ENCODE results near the gene ARHGAP24.

ARHGAP24 gene

DNA sequence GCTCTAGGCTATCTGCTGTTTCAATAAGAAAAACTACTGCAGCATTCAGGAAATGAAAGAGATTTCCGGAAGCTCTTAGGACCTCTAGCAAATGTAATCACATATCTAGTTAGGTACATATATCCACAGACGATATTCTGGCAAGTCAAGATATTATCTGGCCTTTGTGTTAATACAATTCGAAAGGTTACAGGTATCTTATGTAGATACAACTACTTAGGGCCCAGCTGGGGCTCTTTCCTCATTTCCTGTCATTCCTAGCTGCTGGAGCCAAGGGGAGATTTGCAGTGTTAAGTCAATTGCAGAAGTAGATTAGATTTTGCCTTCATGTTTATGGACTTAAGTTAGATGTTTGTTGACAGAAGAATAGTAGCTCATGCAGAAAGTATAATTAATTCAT is 299.5 kb downstream of the ARHGAP24 start:
- FAIRE-seq (no peak), DNase-seq (ENCODE audit: low spot score) (no peak)

DNA sequence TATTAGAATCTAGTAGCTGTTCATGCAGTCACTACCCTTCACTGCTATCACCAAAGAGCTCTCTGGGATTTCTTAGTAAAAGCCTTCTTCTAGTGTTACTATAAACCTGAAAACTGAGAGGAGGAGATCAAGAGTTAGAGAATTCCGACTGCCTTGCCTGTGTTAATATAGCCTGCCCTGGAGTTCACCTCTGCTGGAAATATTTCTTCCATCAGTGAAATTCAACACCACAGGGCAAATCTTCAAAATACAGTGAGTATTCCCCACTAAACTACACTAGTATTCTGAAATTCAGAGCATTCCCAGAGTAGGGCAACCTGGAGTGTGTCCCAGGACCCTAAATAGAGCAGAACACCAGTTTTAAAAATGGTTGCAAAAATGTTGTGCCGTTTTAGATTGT is 301.1 kb downstream of the ARHGAP24 start:
- DNase-seq (ENCODE audit: low spot score): no peak
- no peak for FAIRE-seq

DNA sequence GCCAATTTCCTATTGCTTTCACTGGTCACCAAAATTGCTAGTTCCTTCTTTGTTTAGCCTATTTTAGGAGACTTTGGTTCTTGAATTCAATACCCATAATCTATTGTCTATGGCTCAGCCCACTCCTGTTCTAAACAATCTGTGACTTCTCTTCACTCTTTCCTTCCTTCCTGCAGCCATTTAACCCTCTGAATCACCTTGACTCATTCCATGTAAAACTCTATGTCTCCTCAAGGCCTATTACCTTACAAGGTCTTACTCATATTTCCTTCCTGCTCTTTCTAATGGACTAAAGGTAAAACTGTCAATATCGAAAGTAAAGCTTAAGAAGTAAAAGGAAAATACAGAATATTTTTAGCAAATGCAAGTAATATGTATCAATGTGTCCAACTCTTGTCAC is 301.6 kb downstream of the ARHGAP24 start:
- DNase-seq (ENCODE audit: low spot score) (no peak), FAIRE-seq (no peak)

DNA sequence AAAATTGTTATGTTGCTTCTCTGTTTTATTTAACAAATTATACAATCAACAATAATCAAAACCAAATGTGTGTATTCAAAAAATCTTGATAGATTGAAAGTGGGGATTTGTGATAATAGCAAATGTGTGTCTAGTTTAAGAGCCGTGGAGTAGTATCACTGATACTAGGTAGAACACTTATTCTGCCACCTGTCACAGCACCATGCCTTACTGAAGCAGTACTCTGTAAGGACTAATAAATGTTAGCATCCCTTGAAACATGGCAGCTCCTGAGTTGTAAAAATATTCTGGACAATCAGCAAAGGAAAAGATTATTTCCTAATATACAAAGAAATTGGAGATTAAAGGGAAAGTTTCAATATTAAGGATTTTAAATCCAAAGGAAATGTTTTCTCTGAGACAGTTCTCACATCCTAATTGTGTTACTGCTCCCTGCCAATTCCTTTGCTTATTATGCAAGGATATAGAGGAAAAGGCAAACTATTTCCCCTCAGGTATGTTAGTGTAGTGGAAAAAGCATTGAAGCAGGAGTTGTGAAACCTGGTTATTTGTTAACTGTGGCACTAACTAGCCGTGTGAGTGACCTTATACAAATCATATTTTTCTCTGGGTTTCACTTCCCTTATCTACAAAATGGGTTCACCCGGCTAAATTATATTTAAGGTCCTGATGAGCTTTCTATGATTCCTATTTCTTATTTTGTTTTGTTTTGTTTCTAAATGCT is 303.1 kb downstream of the ARHGAP24 start:
- DNase-seq (ENCODE audit: low spot score) (no peak), FAIRE-seq (no peak)

DNA sequence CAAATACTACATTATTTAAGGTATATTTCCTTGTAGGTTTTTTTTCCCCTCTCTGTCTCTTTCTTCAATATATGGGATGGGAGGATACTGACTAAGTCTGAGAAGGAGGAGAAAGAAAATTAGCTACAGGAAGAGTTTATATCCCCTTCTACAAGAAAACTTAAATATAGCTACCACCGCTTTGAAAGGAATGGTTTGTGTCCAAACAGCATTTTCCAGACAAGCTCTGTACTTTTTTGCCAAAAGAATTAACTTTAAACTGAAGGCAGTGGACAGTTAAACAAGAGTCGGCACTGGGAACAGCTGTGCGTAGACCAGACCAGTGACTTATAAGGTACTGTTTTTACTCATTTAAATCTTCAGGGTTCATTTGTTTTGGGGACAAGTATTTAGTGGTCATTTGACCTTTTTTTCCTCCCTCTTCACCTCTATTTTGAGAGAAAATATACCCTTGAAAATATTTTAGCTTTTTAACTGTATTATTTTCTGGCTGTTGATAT is 303.7 kb downstream of the ARHGAP24 start:
- DNase-seq (ENCODE audit: low spot score) (no peak), FAIRE-seq (no peak)

DNA sequence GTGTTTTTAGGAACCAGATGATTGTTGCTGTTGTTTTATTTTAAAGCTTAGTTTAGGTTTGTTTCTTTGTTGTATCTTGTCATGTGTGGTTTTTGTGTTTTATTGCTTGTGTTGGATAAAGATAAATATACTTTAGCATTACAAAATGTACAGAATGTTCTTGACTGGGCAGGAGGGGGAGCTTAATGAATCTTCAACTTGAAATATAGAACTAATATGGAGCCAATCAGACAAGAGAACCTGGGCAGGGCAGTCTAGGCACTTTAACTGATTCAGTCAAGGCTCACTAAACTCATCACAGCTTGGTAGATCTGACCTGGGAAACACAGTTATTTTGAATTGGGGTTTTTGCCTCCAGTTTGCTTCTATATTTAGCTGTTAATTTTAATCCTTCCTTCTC is 304.2 kb downstream of the ARHGAP24 start:
- DNase-seq (ENCODE audit: low spot score) (no peak), FAIRE-seq (no peak)

DNA sequence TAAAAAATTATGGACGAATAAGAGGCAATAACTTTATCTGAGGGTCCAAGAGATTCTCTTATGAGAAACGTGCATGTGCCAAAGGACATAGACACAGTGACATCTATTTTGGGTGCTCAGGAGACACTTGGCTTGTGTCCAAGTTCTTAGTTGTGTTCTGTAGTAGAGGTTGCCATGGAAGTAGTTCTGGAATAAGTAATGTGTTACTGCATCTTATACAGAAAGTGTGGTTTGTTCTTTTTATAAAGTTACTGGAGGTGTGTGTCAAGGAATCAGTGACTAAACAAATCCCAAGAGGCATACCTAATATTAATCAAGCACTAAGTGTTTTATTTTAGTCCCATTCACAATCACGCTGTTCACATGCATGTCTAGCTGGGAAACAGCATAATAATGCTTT is 305.7 kb downstream of the ARHGAP24 start:
- no peak for FAIRE-seq
- no peak for DNase-seq (ENCODE audit: low spot score)

DNA sequence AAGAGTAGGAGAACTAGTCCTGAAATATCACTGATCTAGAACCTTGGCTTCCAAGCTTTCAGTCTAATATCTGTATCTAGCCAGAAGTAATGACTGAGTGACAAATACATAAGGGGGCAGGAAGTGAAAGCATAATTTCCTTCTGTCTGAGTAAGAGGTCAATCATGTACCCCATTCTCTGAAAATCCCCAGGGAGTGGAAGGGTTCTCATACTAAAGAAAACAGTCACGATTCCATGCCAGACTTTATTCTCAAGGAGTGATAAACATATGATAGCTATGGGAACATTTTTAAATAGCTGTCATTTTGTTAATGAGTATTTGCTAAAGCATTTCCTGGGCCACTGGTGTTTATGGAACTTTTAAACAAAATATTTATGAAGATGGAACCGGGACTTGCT is 308.5 kb downstream of the ARHGAP24 start:
- no peak for DNase-seq (ENCODE audit: low spot score)
- FAIRE-seq: no peak

DNA sequence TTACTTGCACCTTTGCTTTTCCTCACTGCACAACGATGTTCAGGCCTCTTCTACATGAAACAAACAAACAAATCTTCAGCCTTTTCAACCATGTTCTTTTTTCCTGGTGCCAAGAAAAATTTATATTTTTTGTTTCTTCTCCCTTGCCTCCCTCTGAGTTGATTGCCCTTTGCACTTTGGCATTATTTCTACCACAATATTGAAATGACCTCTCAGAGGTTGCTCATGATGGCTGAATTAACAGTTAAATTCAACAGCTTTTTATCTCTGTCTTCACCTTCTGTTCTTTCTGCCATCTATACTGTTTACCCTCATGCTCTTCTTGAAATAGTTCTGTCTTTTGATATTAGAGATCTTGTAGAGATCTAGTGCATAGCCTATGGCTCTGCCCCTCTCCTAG is 308.9 kb downstream of the ARHGAP24 start:
- no peak for DNase-seq (ENCODE audit: low spot score)
- no peak for FAIRE-seq

DNA sequence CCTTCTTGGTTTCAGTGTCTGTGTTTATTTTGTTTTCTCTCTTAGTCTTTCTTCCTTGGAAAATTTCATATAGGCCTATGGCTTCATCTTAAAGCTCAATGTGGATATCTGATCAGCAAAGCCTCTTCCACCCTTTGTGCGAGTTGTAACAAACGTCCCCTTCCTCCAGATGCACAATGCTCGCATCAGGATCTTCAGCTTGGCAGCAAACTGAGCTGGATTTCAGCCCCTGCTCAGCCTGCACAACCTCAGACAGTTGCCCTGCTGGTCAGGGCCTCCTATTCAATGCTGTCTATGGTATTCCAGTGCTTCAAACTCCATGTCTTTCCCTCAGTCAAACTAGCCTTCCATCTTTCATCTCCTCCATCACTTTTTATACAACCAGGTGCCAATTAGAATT is 309.4 kb downstream of the ARHGAP24 start:
- DNase-seq (ENCODE audit: low spot score): no peak
- no peak for FAIRE-seq

DNA sequence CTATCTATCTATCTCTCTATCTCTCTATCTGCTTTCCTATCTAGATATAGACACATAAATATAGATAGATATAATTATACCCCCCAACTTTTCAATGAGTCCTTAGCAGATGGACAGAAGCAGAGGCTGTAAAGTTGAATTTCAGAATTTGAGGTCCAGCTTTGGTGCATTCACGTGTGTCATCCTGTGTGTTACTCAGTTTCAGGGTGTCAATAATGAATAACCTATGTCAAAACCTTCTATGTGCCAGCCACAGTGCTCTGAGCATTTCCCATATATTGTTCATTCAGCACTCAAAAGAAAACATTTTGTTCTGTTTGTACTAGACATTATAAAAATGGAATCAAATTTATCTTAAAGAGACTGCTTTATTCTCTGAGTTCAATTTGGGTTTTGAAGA is 310.0 kb downstream of the ARHGAP24 start:
- FAIRE-seq (no peak), DNase-seq (ENCODE audit: low spot score) (no peak)

DNA sequence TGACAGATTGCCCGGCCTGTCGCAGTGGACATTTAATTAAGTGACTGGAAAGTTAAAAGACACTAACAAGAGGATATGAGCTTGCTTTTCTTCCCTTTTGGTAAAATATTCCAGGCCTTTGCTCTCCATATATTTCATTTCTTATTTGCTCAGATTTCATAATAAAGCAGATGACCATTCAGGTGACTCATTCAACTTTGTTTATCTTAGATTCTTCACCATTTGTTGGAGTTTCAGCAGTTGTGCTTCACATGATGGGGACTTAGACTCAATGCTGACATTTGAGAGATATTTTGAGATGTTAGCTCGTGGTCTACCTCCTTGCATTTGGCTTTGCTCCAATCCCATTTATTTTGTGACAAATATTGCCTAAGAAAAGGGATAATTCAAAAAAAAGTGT is 312.2 kb downstream of the ARHGAP24 start:
- no peak for DNase-seq (ENCODE audit: low spot score)
- no peak for FAIRE-seq

DNA sequence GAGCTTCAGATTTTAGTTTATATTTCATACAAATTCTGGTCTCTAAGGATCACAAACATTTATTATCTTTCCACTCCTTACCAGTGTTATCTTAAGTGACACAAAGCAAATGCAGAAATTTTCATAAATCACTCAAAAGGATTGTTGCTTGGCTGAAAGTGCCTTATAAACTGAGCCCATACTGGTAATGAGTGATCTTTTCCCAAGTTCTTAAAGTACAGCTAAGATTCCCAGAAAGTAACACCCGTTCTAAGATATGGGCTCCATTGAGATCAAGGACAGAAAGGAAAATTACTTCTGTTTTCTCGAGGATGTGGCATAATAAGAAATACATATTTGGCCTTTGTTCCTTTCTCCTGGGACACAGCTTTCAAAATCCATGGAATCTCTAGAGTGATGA is 313.7 kb downstream of the ARHGAP24 start:
- FAIRE-seq (no peak), DNase-seq (ENCODE audit: low spot score) (no peak)

DNA sequence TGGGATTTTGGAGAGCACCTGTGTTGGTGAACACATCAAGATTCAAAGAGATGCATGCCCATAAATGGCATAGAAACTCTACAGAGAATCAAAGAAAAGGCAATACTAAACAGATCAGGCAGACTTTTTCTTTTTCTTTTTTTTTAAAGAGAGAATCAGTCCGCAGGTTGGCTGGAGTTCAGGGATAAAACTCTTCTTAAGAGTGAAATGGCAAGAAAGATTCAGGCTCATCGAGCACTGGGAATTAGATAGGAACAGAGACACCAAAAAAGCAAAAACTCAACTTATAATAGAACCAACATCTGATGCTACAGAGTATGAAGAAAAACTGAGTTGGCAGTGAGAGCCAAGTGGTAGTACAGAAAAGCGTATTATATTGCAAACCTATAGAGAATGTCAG is 314.3 kb downstream of the ARHGAP24 start:
- FAIRE-seq: no peak
- DNase-seq (ENCODE audit: low spot score): no peak

DNA sequence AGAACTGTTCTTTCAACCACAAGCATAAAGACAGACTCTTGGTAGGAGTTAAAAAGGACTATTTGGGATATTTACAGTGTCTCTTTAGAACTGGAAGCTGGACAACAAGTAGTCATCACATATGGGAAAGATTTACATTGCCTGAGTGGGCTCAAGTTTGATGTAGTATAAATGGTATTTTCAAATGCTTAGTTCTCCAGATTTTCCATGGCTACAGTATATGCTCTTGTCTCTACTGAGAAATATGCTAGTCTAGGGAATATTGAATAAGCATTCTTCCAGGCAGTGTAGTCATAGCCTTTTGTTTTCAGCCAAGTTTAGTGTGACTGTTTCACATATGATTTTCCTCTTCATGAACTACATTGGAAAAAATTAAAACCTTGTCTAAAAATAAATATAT is 315.6 kb downstream of the ARHGAP24 start:
- no peak for DNase-seq (ENCODE audit: low spot score)
- FAIRE-seq: no peak

DNA sequence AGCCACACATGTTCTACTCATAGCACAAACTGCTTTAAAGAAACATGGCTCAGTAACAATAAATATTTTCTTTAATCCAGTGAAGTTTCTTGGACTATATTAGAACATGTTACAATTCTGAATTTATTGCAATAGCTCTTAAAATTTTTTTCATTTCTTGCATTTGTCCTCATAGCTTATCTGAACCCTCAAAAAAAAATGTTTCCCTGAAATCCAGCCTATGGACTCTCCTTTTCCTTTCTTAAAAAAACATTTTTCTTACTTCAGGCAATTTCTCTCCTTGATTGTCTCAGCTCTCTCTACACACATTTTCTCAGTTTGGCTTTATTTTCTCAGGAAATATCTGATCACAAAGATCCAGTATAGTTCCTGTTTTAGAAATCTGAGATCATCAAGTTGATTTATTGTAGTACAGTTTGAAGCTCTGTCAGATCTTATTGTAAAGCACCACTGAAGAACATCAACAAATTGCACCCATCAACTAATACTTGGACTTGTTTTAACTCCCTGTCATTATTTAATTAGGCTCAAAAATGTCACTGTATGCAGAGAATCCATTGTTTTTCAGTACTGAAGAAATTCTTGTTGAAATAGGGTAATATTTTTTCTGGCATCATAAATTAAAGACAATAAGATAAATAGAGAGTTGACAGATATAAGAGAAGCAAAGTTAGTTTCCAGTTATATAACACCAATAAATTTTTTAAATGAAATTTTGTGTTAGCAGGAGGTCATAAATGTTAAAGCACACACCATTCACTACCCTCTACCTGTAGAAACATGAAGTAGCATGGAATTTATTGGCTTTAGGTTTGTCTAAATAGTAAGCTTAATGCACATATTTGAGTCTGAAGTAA is 317.7 kb downstream of the ARHGAP24 start:
- no peak for FAIRE-seq

DNA sequence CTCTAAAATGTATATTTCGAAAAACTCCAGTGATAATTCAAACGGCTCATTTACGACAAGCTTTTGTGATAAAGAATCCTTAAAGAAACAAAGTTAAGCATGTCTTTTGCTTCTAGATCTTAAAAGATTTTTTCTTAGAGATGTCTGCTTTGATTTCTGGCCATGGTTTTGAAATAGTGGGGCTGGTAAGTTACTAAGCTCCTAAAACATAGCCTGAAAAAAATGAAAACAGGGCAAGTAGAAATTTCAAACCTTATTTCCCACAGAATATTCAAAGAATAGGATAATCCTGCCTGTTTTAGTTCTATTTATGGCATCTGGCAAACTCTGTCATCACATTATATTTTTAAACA is 318.3 kb downstream of the ARHGAP24 start:
- FAIRE-seq: no peak

More for the DNA sequence above, 317.7 kb downstream of the ARHGAP24 start:
- DNase-seq (ENCODE audit: low spot score): no peak

DNA sequence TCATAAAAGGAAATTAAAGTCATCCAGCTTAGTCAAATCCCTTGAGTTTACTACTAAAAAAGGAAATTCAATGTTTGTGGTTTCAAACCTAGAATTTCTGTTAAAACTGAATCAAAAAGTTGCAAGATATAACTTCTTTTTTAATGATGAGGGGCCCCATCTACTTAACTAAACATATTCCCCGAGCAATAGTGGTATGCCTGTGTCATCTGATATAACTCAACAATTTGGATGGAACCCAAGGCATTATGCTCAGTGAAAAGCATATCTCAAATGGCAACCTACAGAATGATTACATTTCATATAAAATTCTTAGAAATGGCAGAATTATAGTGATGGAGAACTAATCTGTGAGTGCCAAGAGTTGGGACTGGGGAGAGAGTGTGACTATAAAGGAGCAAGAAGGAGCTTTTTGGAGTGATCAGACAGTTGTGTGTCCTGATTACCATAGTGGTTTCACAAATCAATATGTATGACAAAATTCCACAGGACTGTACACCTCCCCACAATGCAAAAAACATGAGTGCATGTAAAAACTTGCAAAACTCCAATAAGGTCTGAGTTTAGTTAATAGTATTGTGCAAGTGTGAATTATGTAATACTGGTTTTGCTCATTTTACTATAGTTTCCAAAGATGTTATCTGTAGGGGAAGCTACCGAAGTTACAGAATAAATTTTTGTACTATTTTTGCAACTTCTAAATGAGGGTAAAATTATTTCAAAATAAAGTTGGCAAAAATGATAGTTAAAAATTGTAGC is 323.2 kb downstream of the ARHGAP24 start:
- DNase-seq (ENCODE audit: low spot score) (no peak), FAIRE-seq (no peak)

More for the DNA sequence above, 318.3 kb downstream of the ARHGAP24 start:
- DNase-seq (ENCODE audit: low spot score): no peak

DNA sequence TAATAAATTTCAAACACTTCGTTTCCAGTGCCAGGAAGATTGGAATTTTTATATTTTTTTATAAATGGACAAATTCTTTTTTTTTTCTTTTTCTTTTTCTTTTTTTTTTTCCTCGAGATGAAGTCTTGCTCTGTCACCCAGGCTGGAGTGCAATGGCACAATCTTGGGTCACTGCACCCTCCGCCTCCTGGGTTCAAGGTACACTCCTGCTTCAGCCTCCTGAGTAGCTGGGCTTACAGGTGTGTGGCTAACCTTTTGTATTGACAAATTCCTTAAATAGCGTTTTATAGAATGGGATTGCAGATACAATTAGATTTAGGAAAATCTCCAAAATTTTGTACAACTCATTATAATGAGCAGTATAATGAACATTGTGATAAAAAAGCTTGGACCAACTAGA is 328.9 kb downstream of the ARHGAP24 start:
- FAIRE-seq (no peak), DNase-seq (ENCODE audit: low spot score) (no peak)

DNA sequence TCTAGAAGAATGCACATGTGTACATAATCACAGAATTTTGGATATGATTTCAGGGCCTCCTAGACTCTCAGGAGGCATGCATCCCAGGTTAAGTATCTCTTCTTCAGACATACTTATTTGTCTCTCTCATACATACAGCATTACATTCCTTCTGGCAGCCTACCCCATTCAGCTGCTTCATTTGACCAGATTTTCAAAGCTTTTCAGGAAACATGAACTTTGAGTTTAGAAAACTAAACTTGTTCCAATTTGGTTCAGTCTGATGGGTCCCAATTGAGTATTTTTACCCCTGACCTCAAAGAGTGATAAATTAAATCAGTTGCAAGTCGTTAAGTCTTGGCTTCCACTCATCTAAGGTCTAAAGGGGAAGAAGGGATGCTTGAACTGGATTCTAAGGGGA is 330.9 kb downstream of the ARHGAP24 start:
- FAIRE-seq (no peak), DNase-seq (ENCODE audit: low spot score) (no peak)

DNA sequence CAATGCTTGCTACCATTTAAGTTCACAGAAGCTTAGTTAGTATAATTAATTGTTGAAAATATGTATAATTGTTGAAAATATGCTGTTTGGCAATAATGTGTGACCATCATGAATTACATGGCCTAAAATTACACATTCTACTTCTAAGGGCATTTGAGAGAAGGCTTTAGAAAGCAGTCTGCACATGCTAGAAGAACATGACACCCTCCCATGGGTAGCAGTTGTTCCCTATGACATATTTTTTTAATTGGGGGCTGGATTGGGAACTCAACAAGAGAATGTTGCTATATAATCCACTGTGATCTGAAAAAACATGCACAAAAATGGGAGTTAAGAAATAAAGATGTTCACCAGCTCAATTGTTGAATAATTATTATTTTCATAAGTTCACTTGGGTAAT is 331.4 kb downstream of the ARHGAP24 start:
- DNase-seq (ENCODE audit: low spot score) (no peak), FAIRE-seq (no peak)

Measured in urothelium cell line (cell line).